Cardiac muscle cell (in vitro differentiated cells and primary cell): ENCODE measurements around the gene RBM27. TPM values are rescaled to one million over a fixed set of nuclear protein-coding genes. Genes with fewer than 3 reads are reported as not detected.
"Not testable (repeated sequence)": the region's sequence is repeated elsewhere in the genome, so short reads cannot be mapped to it uniquely, and the experiment has no call there.

ENCODE experiments used
- DNase-seq, 2 donors: peaks; one replicate each; pipeline versions ENCODE4 v3.0.0 to v3.0.0-alpha.2; 2010 to 2017; ENCODE audit warnings: low read depth in 1 of 2, low spot score in 1 of 2
- H3K27ac ChIP-seq: fragments of 200-600 bp; sonication (generic); 2 replicates; pipeline ENCODE4 v1.5.1; 2016
- H3K27me3 ChIP-seq: fragments of 200-600 bp; sonication (generic); 2 replicates; pipeline ENCODE4 v1.6.0; 2016; ENCODE audit warnings: control low read depth
- H3K36me3 ChIP-seq: fragments of 200-600 bp; sonication (generic); 2 replicates; pipeline ENCODE4 v1.5.1; 2016; ENCODE audit warnings: control low read depth
- H3K4me1 ChIP-seq: fragments of 200-600 bp; sonication (generic); 2 replicates; pipeline ENCODE4 v1.8.1; 2017; ENCODE audit warnings: low read depth, mild to moderate bottlenecking, mixed run types
- H3K4me3 ChIP-seq: fragments of 200-600 bp; sonication (generic); 2 replicates; pipeline ENCODE4 v1.5.1; 2016; ENCODE audit warnings: mild to moderate bottlenecking
- H3K9me3 ChIP-seq: fragments of 200-600 bp; sonication (generic); 2 replicates; pipeline ENCODE4 v1.5.1; 2017; ENCODE audit warnings: low read depth, mild to moderate bottlenecking, control low read depth
- CTCF ChIP-seq: IDR thresholded peaks from 2 replicates; pipeline ENCODE4 v1.5.1; 2012; ENCODE audit warnings: low read depth, mild to moderate bottlenecking, low read length
- polyA plus RNA-seq: library from polyadenylated mRNA; unstranded; fragments of >200 nt; fragmentation: Nextera tagmentation; extraction: Ambion mirVana; gene quantifications from 2 replicates; pipeline ENCODE4 v1.2.1, GENCODE V29; 2016
- total RNA-seq: library from RNA; depleted of rRNA; stranded (reverse); fragments of >200 nt; gene quantifications from 2 replicates; pipeline ENCODE4 v1.2.3, GENCODE V29; 2016

The RBM27 gene
- total and polyA plus RNA-seq, 2 experiments from 2014 or later = 3.4 to 23.6 TPM

DNA sequence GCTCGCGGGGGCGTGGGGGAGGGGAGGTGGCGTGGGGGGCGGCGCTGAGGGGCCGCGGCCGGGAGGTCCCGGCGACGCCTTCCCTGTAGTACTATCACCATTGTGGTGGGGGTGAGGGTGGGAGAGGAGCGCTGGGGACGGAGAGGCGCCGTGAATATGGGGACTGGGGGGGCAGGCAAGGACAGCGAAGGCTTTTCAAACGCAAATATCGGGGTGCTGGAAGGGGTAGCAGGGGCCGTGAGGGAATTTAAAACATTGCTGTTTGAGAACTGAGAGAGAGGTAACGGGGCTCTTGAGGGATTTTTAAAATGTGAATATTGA, 427 bp downstream of the RBM27 start:
- peaks cover 12% of the 10 kb centered on the region for H3K4me1 ChIP-seq
- H3K9me3 ChIP-seq = no peaks in the 10 kb centered on the region
- peak overlapping the region; percentile 70 for H3K4me3 ChIP-seq
- no peak for DNase-seq
- H3K27ac ChIP-seq = peak overlapping the region; percentile 87
- H3K36me3 ChIP-seq = no peaks in the 10 kb centered on the region
- no peak for TF ChIP-seq CTCF
- no peaks in the 10 kb centered on the region for H3K27me3 ChIP-seq

DNA sequence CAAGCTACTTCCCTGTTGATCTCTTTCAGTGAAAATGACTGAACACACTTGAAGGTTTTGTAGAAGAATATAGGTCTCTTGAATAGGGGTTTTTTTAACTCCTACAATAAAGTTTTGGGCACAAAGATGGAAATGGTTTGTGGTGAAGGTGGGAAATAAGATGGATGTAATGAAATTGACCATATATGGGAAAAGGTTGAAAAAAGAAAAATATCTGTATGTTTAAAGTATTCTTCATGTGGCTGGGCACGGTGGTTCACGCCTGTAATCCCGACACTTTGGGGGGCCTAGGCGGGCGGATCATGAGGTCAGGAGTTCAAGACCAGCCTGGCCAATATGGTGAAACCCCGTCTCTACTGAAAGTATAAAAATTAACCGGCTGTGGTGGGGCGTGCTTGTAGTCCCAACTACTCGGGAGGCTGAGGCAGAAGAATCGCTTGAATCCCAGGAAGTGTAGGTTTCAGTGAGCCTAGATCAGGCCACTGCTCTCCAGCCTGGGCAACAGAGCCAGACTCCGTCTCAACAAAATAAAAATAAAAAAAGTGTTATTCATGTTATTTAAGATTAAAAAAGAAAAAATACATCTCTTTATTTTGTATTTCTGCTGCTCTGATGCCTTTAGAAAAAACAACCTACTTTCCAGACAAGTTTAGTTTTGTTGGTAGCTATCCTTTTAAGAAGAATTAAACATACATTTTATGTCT, 2.2 kb downstream of the RBM27 start:
- H3K4me1 ChIP-seq = peaks cover 15% of the 10 kb centered on the region
- H3K9me3 ChIP-seq = no peaks in the 10 kb centered on the region
- peak overlapping the region; percentile 87 for H3K27ac ChIP-seq
- H3K27me3 ChIP-seq = no peaks in the 10 kb centered on the region
- TF ChIP-seq CTCF = no peak
- no peak overlapping the region for H3K4me3 ChIP-seq
- DNase-seq = no peak
- H3K36me3 ChIP-seq = no peaks in the 10 kb centered on the region

- TF ChIP-seq CTCF = no peak
- no peaks in the 10 kb centered on the region for H3K9me3 ChIP-seq
- no peak overlapping the region for H3K27ac ChIP-seq
- H3K4me1 ChIP-seq = peaks cover 15% of the 10 kb centered on the region
- no peaks in the 10 kb centered on the region for H3K36me3 ChIP-seq
- no peak for DNase-seq
- no peak overlapping the region for H3K4me3 ChIP-seq
- no peaks in the 10 kb centered on the region for H3K27me3 ChIP-seq
These were observed 2.9 kb downstream of the RBM27 start for GRCh38 chr5:146206257-146206656.

DNA sequence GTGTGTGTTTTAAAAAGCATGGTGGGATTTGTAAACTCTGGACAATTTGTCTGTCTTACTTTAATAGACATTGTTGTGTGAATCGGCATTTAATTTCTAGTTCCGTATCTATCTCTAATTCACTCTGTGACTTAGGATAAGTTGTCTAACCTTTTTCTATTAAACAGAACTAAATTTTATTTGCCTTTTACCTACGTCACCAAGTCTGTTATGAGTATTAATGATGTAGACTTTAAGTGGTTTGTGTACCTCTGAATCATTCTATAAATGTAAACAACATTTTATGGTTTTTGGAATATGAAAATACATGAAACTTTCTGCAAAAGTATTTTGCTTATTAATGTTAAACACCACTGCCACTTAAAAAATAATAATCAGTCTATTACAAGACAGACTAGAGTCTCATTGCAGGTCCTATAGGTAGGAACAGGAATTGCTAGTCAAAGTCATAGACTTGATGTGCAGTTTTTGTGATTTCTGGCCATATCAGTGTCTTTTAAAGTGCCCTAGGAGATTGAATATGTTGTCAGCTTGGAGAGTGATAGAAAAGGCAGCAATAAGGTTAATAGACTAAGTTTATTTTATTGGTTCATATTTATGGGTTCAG, 5.6 kb downstream of the RBM27 start:
- no peak overlapping the region for H3K4me3 ChIP-seq
- no peaks in the 10 kb centered on the region for H3K36me3 ChIP-seq
- no peaks in the 10 kb centered on the region for H3K27me3 ChIP-seq
- DNase-seq = no peak
- H3K27ac ChIP-seq = no peak overlapping the region
- peaks cover 21% of the 10 kb centered on the region for H3K4me1 ChIP-seq
- TF ChIP-seq CTCF = peak; percentile 3
- H3K9me3 ChIP-seq = no peaks in the 10 kb centered on the region

DNA sequence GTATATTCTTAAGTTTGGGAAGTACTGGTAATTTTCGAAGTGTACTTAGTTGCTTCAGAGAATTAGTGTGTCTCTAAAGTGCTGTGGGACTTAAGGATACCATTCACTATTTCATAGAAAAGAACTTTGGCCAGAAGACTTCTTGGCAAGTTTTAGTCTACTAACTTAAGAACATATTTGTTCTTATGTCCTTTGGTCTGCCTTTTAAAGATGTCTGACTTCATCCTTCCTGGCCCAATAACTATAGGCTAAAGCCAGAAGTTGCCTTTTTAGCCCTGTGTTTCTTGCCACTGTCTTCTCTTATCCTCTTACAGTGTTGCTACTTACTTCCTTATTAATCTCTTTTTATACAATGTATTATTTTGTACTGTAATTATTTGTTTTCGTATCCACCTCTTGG, 6.3 kb downstream of the RBM27 start:
- DNase-seq = no peak
- H3K4me3 ChIP-seq = no peak overlapping the region
- H3K9me3 ChIP-seq = no peaks in the 10 kb centered on the region
- peak overlapping the region; percentile 34 for H3K27ac ChIP-seq
- no peaks in the 10 kb centered on the region for H3K36me3 ChIP-seq
- H3K4me1 ChIP-seq = peaks cover 26% of the 10 kb centered on the region
- no peak for TF ChIP-seq CTCF
- H3K27me3 ChIP-seq = no peaks in the 10 kb centered on the region

DNA sequence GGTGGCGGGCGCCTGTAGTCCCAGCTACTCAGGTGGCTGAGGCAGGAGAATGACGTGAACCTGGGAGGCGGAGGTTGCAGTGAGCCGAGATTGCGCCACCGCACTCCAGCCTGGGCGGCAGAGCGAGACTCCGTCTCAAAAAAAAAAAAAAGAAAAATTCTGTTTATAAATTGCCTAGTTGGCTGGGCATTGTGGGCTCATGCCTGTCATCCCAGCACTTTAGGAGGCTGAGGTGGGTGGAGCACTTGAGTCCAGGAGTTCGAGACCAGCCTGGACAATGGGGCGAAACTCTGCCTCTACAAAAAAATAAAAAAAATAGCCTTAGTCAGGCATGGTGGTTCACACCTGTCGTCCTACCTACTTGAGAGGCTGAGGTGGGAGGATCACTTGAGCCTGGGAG, 7.4 kb downstream of the RBM27 start:
- H3K27me3 ChIP-seq, H3K9me3 ChIP-seq, DNase-seq, H3K27ac ChIP-seq, H3K36me3 ChIP-seq, H3K4me3 ChIP-seq: not testable (repeated sequence)
- peaks cover 19% of the 10 kb centered on the region for H3K4me1 ChIP-seq
